HG02870 (cell line): ENCODE measurements around the gene NTNG1.
"Not testable (repeated sequence)": the region's sequence is repeated elsewhere in the genome, so short reads cannot be mapped to it uniquely, and the experiment has no call there.

Experiments
- ATAC-seq: cut with Tn5 transposase; IDR thresholded peaks from one replicate; pipeline ENCODE4 v1.9.1; 2021; ENCODE audit warnings: mild to moderate bottlenecking, moderate library complexity; ENCODE audit not compliant: unreplicated experiment

NTNG1 gene

GRCh38 chr1:107142140-107142542 lies 1.3 kb downstream of the NTNG1 start:
- ATAC-seq = no peak

DNA sequence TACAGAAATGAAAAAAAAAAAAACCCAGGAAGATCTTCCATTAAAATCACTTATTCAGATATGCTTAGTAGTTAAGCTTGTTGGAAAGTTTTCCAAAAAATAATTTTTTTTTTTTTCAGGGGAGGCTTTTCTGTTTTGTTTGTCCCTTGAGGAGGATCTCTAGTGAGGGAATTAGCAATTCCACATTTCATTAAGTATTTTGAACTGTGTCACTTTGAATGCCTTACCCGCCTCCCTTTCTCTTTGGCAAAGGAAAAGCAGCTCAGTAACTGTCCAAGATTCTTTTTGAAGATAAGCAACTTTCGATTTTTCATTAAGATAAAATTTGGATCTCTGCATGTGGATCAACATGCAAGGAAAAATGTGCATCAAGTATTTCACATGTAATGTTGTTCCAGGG lies 1.8 kb downstream of the NTNG1 start:
- no peak for ATAC-seq

DNA sequence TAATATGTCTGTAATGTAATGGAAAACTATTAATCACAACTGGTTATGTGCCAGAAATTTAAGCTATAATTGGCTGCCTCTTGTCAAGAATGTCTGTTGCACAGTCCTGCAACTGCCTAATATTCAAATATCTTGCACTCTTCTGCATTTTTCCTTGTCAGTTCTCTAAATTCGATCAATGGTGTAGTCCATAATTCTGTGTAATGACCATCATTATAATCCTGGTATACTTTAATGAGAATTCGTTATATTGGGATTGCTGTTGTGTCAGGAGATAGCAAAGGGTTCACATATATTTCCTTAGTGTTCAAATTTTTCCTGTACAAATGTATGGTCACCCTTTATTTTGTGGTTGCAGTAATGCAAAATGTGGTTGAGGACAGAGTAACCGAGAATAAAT lies 4.8 kb downstream of the NTNG1 start:
- ATAC-seq = no peak

DNA sequence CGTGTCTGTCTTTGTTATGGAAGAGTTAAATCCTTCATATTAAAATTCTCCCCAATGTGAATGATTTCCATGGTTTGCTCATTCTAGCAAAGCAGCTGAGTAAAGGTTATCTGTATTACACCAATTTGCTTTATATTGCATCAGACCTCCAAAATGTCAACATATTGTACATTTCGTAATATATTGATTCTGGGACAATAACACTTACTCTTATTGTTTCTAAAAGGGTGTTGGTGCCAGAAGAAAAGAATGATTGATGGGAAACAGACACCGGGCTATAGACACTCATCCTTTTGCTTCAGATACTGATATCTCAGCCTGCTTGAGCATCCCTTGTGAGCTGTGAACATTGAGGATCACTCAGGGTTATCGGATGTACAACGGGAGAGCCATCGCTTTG lies 7.0 kb downstream of the NTNG1 start:
- ATAC-seq = no peak

GRCh38 chr1:107149946-107150345 lies 9.1 kb downstream of the NTNG1 start:
- ATAC-seq = no peak

GRCh38 chr1:107151295-107151694 lies 10.5 kb downstream of the NTNG1 start:
- ATAC-seq = no peak

DNA sequence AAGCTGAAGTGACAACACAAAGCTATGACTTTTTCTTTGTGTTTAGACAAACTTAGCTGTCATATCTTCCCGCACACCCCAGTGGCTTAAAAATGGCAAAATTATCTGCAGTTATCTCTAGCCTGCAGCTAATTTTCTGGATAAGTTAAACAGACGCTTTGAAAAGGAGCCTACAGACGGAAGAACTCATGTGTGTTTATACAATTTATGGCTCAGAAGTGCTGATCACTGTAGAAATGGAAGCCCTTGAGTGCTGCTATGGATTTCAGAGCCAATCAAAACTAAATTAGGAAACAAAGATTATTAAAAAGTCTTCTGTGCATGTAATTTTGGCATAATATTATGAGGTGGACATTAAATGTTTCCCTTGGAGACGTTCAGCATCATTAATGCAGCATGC lies 11.6 kb downstream of the NTNG1 start:
- no peak for ATAC-seq

DNA sequence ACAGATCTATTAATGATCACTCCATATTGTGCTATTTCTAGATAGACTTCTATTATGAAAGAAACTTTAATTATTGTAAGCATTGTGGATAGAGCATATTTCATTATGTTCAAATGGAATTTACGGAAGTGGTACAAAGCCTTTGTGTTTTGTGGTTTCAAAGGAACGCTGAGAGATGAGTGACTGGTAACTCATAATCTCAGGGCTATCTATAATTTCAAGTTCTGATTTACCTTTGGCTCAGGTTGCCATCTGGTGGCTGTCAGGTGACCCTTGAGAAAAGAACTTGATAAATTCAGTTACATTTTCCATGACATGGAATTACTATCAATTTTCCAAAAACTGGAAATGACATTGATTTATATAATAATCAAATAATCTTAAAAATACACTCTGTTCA lies 12.2 kb downstream of the NTNG1 start:
- ATAC-seq = no peak

DNA sequence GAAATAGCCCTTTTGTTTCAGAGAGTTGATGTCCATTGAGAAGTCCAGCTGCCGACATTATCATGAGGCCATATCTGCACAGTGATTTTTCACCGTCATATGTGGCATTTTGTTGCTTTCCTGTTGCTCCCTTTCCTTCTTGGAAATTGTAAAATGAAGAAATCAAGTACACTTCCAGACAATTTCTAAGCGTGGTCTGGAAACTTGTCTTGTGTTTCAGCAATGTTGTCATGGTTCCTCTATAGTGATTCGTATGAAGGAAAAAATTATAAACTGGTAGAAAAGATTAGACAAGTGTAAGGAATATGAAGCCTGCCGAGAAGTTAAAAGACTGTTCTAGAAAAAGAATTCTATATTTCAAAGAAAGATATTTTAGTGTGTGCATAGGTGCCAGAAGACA lies 17.7 kb downstream of the NTNG1 start:
- no peak for ATAC-seq

GRCh38 chr1:107158991-107159390 lies 18.2 kb downstream of the NTNG1 start:
- ATAC-seq = no peak

DNA sequence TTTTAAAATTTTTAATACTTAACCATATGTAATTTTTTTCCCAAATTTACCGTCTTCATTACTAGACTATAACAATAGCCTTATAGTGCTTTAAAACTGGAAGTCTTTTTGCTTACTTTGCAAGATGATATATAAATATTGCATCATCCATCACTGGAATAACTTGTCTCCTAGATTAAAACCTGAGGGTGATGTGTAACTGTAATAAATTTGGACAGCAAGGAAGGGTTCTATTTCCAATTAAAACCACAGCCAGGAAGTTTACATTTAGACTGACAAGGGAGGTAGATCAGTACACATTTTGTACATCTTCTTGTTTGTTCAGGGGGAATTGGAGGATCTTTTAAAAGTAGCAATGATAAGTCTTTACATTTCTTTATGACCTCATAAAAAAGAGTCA lies 21.9 kb downstream of the NTNG1 start:
- no peak for ATAC-seq

- not testable (repeated sequence) for ATAC-seq
Observed at GRCh38 chr1:107164901-107165300, 24.1 kb downstream of the NTNG1 start.

DNA sequence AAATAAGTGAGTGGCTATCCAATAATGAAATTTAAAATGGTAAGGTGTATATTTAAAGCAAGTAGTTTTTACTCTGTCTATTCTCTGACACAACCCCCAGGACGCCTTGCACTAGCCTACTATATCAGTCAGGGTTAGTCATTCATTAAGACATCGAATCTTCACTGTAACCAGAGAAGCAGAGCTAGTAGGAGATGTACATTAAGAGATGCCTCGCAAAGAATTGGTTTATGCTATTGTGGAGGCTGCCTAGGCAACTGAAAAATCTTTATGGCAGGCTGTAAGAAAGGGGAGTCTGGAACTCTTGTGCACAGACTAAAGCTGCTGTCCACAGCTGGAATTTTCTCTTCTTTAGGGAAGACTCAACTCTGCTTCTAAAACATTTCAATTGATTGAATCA lies 28.8 kb downstream of the NTNG1 start:
- ATAC-seq = no peak

- ATAC-seq = no peak
Observed at GRCh38 chr1:107171333-107171732, 30.5 kb downstream of the NTNG1 start.

DNA sequence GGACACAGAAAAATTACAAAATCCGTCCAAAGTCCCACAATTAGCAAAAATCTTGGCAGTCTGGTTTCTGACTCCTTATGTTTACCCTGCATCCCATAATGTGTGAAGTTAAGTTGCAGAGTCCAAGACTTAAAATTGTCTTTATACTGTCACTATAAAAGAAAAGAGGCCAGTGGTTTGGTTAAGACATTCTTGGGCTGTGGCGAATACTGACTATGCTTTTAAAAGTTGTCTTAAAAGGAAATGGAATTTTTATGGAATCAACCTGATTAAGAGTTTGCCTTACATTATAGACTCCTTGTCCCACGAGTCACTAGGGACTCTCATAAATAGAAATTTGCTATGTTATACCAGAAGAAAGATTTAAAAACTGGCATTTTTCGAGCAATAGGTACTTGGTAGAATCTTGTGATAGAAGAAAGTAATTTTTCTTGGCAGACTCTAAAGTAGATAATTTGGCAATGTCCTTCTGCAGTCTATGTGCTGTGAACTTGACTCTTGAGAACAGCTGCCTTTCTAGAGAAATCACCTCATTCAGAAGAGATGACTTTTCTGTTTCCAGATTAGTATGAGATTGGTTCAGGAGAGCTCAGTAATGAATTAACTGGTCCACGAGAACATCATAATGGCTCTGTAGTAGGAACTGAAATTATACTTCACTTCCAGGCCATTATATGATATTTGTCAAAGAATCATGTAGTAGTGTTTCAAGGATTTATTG lies 31.8 kb downstream of the NTNG1 start:
- no peak for ATAC-seq

GRCh38 chr1:107175102-107175909 lies 34.5 kb downstream of the NTNG1 start:
- ATAC-seq = no peak

- ATAC-seq = no peak
Observed at GRCh38 chr1:107181253-107181969, 40.6 kb downstream of the NTNG1 start.

GRCh38 chr1:107183011-107183410 lies 42.2 kb downstream of the NTNG1 start:
- no peak for ATAC-seq

DNA sequence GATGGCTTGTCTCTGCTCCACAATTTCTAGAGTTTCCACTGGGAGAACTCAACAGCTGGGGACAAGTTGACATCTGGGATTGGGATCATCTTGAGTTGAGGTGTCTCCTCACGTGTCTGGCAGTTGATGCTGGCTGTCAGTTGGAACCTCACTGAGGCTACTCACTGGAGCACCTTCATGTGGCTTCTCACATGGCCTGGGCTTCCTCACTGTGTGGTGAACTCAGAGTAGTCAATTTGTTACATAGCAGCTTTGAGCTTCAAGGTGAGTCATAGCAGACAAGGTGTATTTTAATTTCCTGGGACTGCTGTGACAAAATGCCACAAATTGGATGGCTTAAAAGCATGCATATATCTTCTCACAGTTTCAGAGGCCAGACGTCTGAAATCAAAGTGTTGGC lies 44.0 kb downstream of the NTNG1 start:
- no peak for ATAC-seq

- no peak for ATAC-seq
Observed at GRCh38 chr1:107187399-107187798, 46.6 kb downstream of the NTNG1 start.

DNA sequence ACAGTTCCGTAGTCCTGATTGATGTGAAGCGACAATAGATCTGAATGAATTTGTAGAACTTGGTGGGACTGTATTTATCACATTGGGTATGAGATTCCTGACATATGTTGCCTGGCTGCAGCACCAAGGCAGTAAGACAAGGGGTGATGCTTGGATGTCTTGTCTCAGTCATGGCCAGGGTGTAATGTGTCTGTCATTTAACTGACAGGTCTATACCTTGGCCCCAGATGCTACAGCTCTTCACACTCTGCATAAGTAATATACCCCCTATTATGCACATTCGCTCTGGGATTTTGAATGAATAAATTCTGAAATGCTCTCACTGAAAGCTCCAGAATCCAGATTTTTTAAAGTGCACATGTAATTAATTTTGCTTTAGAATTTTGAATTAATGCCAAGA lies 47.3 kb downstream of the NTNG1 start:
- ATAC-seq = no peak

GRCh38 chr1:107194380-107194779 lies 53.5 kb downstream of the NTNG1 start:
- no peak for ATAC-seq
